GM21526 (cell line): ENCODE measurements around the gene KAT6B.
"Not testable (repeated sequence)": the region's sequence is repeated elsewhere in the genome, so short reads cannot be mapped to it uniquely, and the experiment has no call there.

ENCODE experiments used
- ATAC-seq: cut with Tn5 transposase; IDR thresholded peaks from one replicate; pipeline ENCODE4 v1.9.1; 2021; ENCODE audit warnings: moderate library complexity; ENCODE audit not compliant: unreplicated experiment, low FRiP score

KAT6B gene

GRCh38 chr10:74826142-74827044 is at the start of gene KAT6B:
Gene KAT6B (plus strand): TSS chr10:74826600. CDS start chr10:74842858, 16,258 bp downstream.
- ATAC-seq = peak; percentile 84

- no peak for ATAC-seq
Measured at GRCh38 chr10:74778436-74779094, 47.8 kb upstream of the KAT6B start.

GRCh38 chr10:74781870-74782269 is 44.5 kb upstream of the KAT6B start:
- ATAC-seq = not testable (repeated sequence)

GRCh38 chr10:74784462-74784861 is 41.9 kb upstream of the KAT6B start:
- ATAC-seq = no peak

GRCh38 chr10:74786126-74786525 is 40.3 kb upstream of the KAT6B start:
- no peak for ATAC-seq

GRCh38 chr10:74787457-74787856 is 38.9 kb upstream of the KAT6B start:
- ATAC-seq = no peak

- not testable (repeated sequence) for ATAC-seq
Measured at GRCh38 chr10:74791979-74792378, 34.4 kb upstream of the KAT6B start.

GRCh38 chr10:74792726-74793125 is 33.7 kb upstream of the KAT6B start:
- ATAC-seq = no peak

- ATAC-seq = not testable (repeated sequence)
Measured at GRCh38 chr10:74793240-74793639, 33.2 kb upstream of the KAT6B start.

- no peak for ATAC-seq
Measured at GRCh38 chr10:74794531-74794930, 31.9 kb upstream of the KAT6B start.

GRCh38 chr10:74797550-74797949 is 28.9 kb upstream of the KAT6B start:
- ATAC-seq = no peak

GRCh38 chr10:74799721-74800221 is 26.6 kb upstream of the KAT6B start:
- no peak for ATAC-seq

- no peak for ATAC-seq
Measured at GRCh38 chr10:74801447-74801846, 25.0 kb upstream of the KAT6B start.

GRCh38 chr10:74808501-74808900 is 17.9 kb upstream of the KAT6B start:
- ATAC-seq = no peak

GRCh38 chr10:74810087-74810486 is 16.3 kb upstream of the KAT6B start:
- no peak for ATAC-seq

GRCh38 chr10:74813381-74814259 is 12.8 kb upstream of the KAT6B start:
- ATAC-seq = no peak

GRCh38 chr10:74814797-74815196 is 11.6 kb upstream of the KAT6B start:
- no peak for ATAC-seq

- ATAC-seq = no peak
Measured at GRCh38 chr10:74816824-74817498, 9.4 kb upstream of the KAT6B start.

GRCh38 chr10:74821501-74821900 is 4.9 kb upstream of the KAT6B start:
- ATAC-seq = no peak

GRCh38 chr10:74822101-74822500 is 4.3 kb upstream of the KAT6B start:
- no peak for ATAC-seq
